ENCODE data around the gene SACS.

The SACS gene

GRCh38 chr13:23472189-23472588 lies 38.7 kb upstream of the SACS start:
- Histone ChIP-seq H3K4me2 (ENCODE audit: low read length, poor library complexity, severe bottlenecking) (no peak overlapping the region), H3K36me3 (ENCODE audit: control insufficient read depth in 1 of 2, insufficient read depth in 2 of 2, low read depth in 1 of 2, low read length in 2 of 2) (no peaks in the 10 kb centered on the region), H2AK5ac (ENCODE audit: low read length, severe bottlenecking) (no peak overlapping the region), H3K4me1 (ENCODE audit: control insufficient read depth, insufficient read depth, low read depth, low read length) (peaks cover 2% of the 10 kb centered on the region), H4K8ac (ENCODE audit: low read length) (no peak overlapping the region), H3K23ac (ENCODE audit: low read length in 2 of 2) (no peak overlapping the region), H2BK5ac (ENCODE audit: low read depth, low read length, poor library complexity, severe bottlenecking) (no peak overlapping the region), H3K9ac (ENCODE audit: low read length) (no peak overlapping the region), H3K9me3 (ENCODE audit: control insufficient read depth, low read length) (no peaks in the 10 kb centered on the region), H3K4me3 (ENCODE audit: insufficient read depth in 1 of 2, low read depth in 1 of 2, low read length in 2 of 2) (no peak overlapping the region), H3K18ac (ENCODE audit: low read depth in 1 of 2, low read length in 2 of 2) (no peak overlapping the region), H3K79me1 (replicated peaks; ENCODE audit: low read length, poor library complexity, severe bottlenecking) (no peaks in the 10 kb centered on the region), H2BK15ac (ENCODE audit: low read depth, poor library complexity, severe bottlenecking) (no peak overlapping the region), H2AFZ (ENCODE audit: low read depth, low read length) (no peak overlapping the region), H3K27ac (ENCODE audit: low read length, poor library complexity, severe bottlenecking) (no peak overlapping the region), H3K14ac (ENCODE audit: low read length in 2 of 2) (no peak overlapping the region), H4K91ac (ENCODE audit: low read length) (no peak overlapping the region), H3K27me3 (ENCODE audit: control insufficient read depth in 1 of 2, insufficient read depth in 1 of 2, low read length in 2 of 2) (no peaks in the 10 kb centered on the region), H2BK12ac (ENCODE audit: low read length in 2 of 2) (no peak overlapping the region), H2BK120ac (ENCODE audit: low read depth, low read length) (no peak overlapping the region), H3K4ac (ENCODE audit: low read depth in 1 of 2, low read length in 2 of 2) (no peak overlapping the region)
- WGBS, result 100% methylated on average over 2 of the region's 4 CpGs
- no peak for DNase-seq

DNA sequence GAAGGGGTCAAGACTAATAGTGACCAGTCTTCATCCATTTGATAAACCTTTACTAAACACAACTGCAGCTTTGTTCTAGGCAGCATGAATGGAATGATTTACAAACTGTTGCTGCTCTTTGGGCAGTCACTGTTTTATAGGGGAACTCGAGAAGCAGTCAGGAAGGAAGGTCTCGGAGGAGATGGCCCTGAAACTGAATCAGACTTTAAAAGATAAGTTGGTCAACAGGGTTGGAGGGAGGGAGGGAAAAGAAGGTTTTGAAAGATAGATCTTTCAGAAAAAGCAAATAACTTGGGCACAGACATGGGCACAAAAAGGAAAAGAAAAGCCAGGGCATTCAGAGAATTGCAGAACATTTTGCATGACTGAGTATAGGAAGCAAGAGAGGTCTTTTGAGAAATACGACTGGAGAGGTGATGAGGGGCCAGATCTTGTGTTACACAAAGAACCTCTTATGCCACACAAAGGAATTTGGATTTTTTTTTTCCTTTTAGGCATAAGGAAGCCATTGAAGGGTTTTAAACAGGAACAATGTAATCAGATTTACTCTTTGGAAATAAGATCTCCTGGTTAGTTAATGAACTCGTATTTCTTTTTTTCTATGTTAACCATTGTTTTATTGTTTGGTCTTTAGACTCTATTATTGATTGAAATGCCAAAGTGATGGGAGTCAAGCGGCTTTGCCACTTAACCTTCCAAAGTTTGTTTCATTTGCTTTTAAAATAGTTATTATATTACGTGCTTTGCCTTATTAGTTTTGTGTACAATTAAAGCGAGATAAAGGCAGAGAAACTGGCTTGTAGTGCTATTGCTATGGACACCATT lies 37.5 kb upstream of the SACS start:
- WGBS, result 62% methylated on average over 4 of the region's 7 CpGs

DNA sequence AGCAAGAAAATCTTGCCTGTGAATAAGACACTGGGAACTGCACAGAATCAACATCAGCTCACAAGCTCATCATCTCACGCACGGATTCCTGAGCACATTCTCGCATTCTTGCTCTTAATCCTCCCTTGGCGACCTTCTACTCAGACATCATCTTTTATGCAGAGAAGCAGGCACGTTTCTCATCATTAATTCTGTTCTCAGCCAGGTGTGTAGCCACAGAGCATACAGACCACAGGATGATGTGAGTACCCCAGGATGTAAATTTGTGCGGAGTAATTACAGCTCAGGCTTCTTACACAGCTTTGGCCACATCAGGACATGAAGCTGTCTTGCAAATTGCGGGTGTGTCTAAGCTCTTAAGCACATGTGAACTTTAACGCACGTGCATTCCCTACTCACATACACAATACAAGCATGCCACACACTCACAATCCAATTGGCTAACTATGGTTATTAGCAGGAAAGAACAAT lies 36.5 kb upstream of the SACS start:
- H3K4me3 ChIP-seq (ENCODE audit: insufficient read depth in 1 of 2, low read depth in 1 of 2, low read length in 2 of 2), result no peak overlapping the region
- no peak overlapping the region for H2BK120ac ChIP-seq (ENCODE audit: low read depth, low read length)
- no peak overlapping the region for H2AK5ac ChIP-seq (ENCODE audit: low read length, severe bottlenecking)
- H3K27me3 ChIP-seq (ENCODE audit: control insufficient read depth in 1 of 2, insufficient read depth in 1 of 2, low read length in 2 of 2), result no peaks in the 10 kb centered on the region
- no peak overlapping the region for H3K9ac ChIP-seq (ENCODE audit: low read length)
- no peak overlapping the region for H2BK15ac ChIP-seq (ENCODE audit: low read depth, poor library complexity, severe bottlenecking)
- DNase-seq, result no peak
- peaks cover 11% of the 10 kb centered on the region for H3K4me1 ChIP-seq (ENCODE audit: control insufficient read depth, insufficient read depth, low read depth, low read length)
- 82% methylated on average over 9 of the region's 9 CpGs for WGBS
- H3K18ac ChIP-seq (ENCODE audit: low read depth in 1 of 2, low read length in 2 of 2), result no peak overlapping the region
- no peak overlapping the region for H4K8ac ChIP-seq (ENCODE audit: low read length)
- no peak overlapping the region for H3K4ac ChIP-seq (ENCODE audit: low read depth in 1 of 2, low read length in 2 of 2)
- no peaks in the 10 kb centered on the region for H3K9me3 ChIP-seq (ENCODE audit: control insufficient read depth, low read length)
- no peak overlapping the region for H4K91ac ChIP-seq (ENCODE audit: low read length)
- no peak overlapping the region for H2BK12ac ChIP-seq (ENCODE audit: low read length in 2 of 2)
- H3K27ac ChIP-seq (ENCODE audit: low read length, poor library complexity, severe bottlenecking), result no peak overlapping the region
- no peak overlapping the region for H2BK5ac ChIP-seq (ENCODE audit: low read depth, low read length, poor library complexity, severe bottlenecking)
- H3K36me3 ChIP-seq (ENCODE audit: control insufficient read depth in 1 of 2, insufficient read depth in 2 of 2, low read depth in 1 of 2, low read length in 2 of 2), result no peaks in the 10 kb centered on the region
- no peak overlapping the region for H3K23ac ChIP-seq (ENCODE audit: low read length in 2 of 2)
- H3K14ac ChIP-seq (ENCODE audit: low read length in 2 of 2), result no peak overlapping the region
- no peak overlapping the region for H2AFZ ChIP-seq (ENCODE audit: low read depth, low read length)
- no peak overlapping the region for H3K4me2 ChIP-seq (ENCODE audit: low read length, poor library complexity, severe bottlenecking)
- no peaks in the 10 kb centered on the region for H3K79me1 ChIP-seq (replicated peaks; ENCODE audit: low read length, poor library complexity, severe bottlenecking)

More for the DNA sequence above, 37.5 kb upstream of the SACS start:
- no peak overlapping the region for H3K23ac ChIP-seq (ENCODE audit: low read length in 2 of 2)
- no peak for DNase-seq
- H3K36me3 ChIP-seq (ENCODE audit: control insufficient read depth in 1 of 2, insufficient read depth in 2 of 2, low read depth in 1 of 2, low read length in 2 of 2), result no peaks in the 10 kb centered on the region
- H3K27me3 ChIP-seq (ENCODE audit: control insufficient read depth in 1 of 2, insufficient read depth in 1 of 2, low read length in 2 of 2), result no peaks in the 10 kb centered on the region
- no peak overlapping the region for H2AK5ac ChIP-seq (ENCODE audit: low read length, severe bottlenecking)
- no peak overlapping the region for H3K4me2 ChIP-seq (ENCODE audit: low read length, poor library complexity, severe bottlenecking)
- no peak overlapping the region for H3K4me3 ChIP-seq (ENCODE audit: insufficient read depth in 1 of 2, low read depth in 1 of 2, low read length in 2 of 2)
- no peak overlapping the region for H2BK15ac ChIP-seq (ENCODE audit: low read depth, poor library complexity, severe bottlenecking)
- no peaks in the 10 kb centered on the region for H3K79me1 ChIP-seq (replicated peaks; ENCODE audit: low read length, poor library complexity, severe bottlenecking)
- peaks cover 11% of the 10 kb centered on the region for H3K4me1 ChIP-seq (ENCODE audit: control insufficient read depth, insufficient read depth, low read depth, low read length)
- no peaks in the 10 kb centered on the region for H3K9me3 ChIP-seq (ENCODE audit: control insufficient read depth, low read length)
- H3K14ac ChIP-seq (ENCODE audit: low read length in 2 of 2), result no peak overlapping the region
- H2AFZ ChIP-seq (ENCODE audit: low read depth, low read length), result no peak overlapping the region
- no peak overlapping the region for H3K27ac ChIP-seq (ENCODE audit: low read length, poor library complexity, severe bottlenecking)
- no peak overlapping the region for H3K9ac ChIP-seq (ENCODE audit: low read length)
- H2BK12ac ChIP-seq (ENCODE audit: low read length in 2 of 2), result no peak overlapping the region
- H3K4ac ChIP-seq (ENCODE audit: low read depth in 1 of 2, low read length in 2 of 2), result no peak overlapping the region
- no peak overlapping the region for H4K91ac ChIP-seq (ENCODE audit: low read length)
- no peak overlapping the region for H2BK5ac ChIP-seq (ENCODE audit: low read depth, low read length, poor library complexity, severe bottlenecking)
- H3K18ac ChIP-seq (ENCODE audit: low read depth in 1 of 2, low read length in 2 of 2), result no peak overlapping the region
- H4K8ac ChIP-seq (ENCODE audit: low read length), result no peak overlapping the region
- no peak overlapping the region for H2BK120ac ChIP-seq (ENCODE audit: low read depth, low read length)

DNA sequence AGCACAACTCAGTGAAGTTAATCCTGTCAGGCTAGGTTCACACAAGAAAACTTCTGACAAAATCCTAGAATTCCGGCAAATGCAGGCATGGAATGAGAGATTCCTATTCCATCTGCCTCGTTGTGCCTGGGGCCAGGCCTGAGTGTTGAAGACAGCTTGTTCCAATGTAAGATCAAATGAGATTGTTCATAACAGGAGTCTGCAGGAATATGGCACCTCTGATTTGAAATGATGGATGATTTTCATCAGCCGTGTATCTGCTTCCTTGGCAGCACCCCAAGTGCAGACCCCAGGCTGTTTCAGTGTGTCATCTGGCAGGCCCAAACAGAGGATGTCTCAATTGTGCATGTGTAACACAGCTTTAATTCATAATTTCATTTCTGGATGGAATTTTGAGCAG lies 35.3 kb upstream of the SACS start:
- H2BK120ac ChIP-seq (ENCODE audit: low read depth, low read length), result no peak overlapping the region
- no peak overlapping the region for H3K9ac ChIP-seq (ENCODE audit: low read length)
- peaks cover 11% of the 10 kb centered on the region for H3K4me1 ChIP-seq (ENCODE audit: control insufficient read depth, insufficient read depth, low read depth, low read length)
- no peak overlapping the region for H2AK5ac ChIP-seq (ENCODE audit: low read length, severe bottlenecking)
- H2BK5ac ChIP-seq (ENCODE audit: low read depth, low read length, poor library complexity, severe bottlenecking), result no peak overlapping the region
- H2BK12ac ChIP-seq (ENCODE audit: low read length in 2 of 2), result no peak overlapping the region
- H3K79me1 ChIP-seq (replicated peaks; ENCODE audit: low read length, poor library complexity, severe bottlenecking), result no peaks in the 10 kb centered on the region
- no peak overlapping the region for H3K4me3 ChIP-seq (ENCODE audit: insufficient read depth in 1 of 2, low read depth in 1 of 2, low read length in 2 of 2)
- H3K14ac ChIP-seq (ENCODE audit: low read length in 2 of 2), result no peak overlapping the region
- no peak overlapping the region for H2AFZ ChIP-seq (ENCODE audit: low read depth, low read length)
- no peak overlapping the region for H4K8ac ChIP-seq (ENCODE audit: low read length)
- H4K91ac ChIP-seq (ENCODE audit: low read length), result no peak overlapping the region
- H3K18ac ChIP-seq (ENCODE audit: low read depth in 1 of 2, low read length in 2 of 2), result no peak overlapping the region
- H3K27me3 ChIP-seq (ENCODE audit: control insufficient read depth in 1 of 2, insufficient read depth in 1 of 2, low read length in 2 of 2), result no peaks in the 10 kb centered on the region
- no peak overlapping the region for H3K4ac ChIP-seq (ENCODE audit: low read depth in 1 of 2, low read length in 2 of 2)
- no peak overlapping the region for H2BK15ac ChIP-seq (ENCODE audit: low read depth, poor library complexity, severe bottlenecking)
- no peak overlapping the region for H3K27ac ChIP-seq (ENCODE audit: low read length, poor library complexity, severe bottlenecking)
- H3K36me3 ChIP-seq (ENCODE audit: control insufficient read depth in 1 of 2, insufficient read depth in 2 of 2, low read depth in 1 of 2, low read length in 2 of 2), result no peaks in the 10 kb centered on the region
- H3K9me3 ChIP-seq (ENCODE audit: control insufficient read depth, low read length), result no peaks in the 10 kb centered on the region
- 81% methylated on average over 3 of the region's 3 CpGs for WGBS
- H3K23ac ChIP-seq (ENCODE audit: low read length in 2 of 2), result no peak overlapping the region
- H3K4me2 ChIP-seq (ENCODE audit: low read length, poor library complexity, severe bottlenecking), result no peak overlapping the region
- no peak for DNase-seq

Data from mesenchymal stem cell (in vitro differentiated cells and primary cell).